HepG2 (cell line): Measurements from ENCODE around the gene CAPN11. TPM values are rescaled to one million over a fixed set of nuclear protein-coding genes. Genes with fewer than 3 reads are reported as not detected.
A peak's percentile ranks its signal among the peaks of the same experiment; 100 is the strongest.

Source experiments
- AGO2 ChIP-seq: fragments of 200-400 bp; formaldehyde crosslinking; optimal IDR thresholded peaks from 2 replicates; pipeline ENCODE3; 2017; ENCODE audit warnings: mild to moderate bottlenecking, low read depth, low read length, moderate library complexity
- ATM ChIP-seq: fragments of 450-650 bp; IDR thresholded peaks from 2 replicates; pipeline ENCODE4 v1.7.1; 2017; ENCODE audit warnings: mild to moderate bottlenecking, borderline replicate concordance
- HDAC6 ChIP-seq: fragments of 200-600 bp; sonication (generic); IDR thresholded peaks from 2 replicates; pipeline ENCODE4 v1.7.0; 2017; ENCODE audit warnings: mild to moderate bottlenecking, antibody characterized with exemption, low read length, low read depth
- HOXA9 ChIP-seq: sonication (generic); formaldehyde crosslinking; IDR thresholded peaks from 2 replicates; pipeline ENCODE4 v1.8.1; 2022; ENCODE audit warnings: missing genetic modification reagents, mild to moderate bottlenecking, moderate library complexity, borderline replicate concordance
- REXO4 ChIP-seq: sonication (generic); formaldehyde crosslinking; IDR thresholded peaks from 2 replicates; pipeline ENCODE4 v1.8.0; 2022; ENCODE audit warnings: missing genetic modification reagents, mild to moderate bottlenecking, borderline replicate concordance
- ZNF180 ChIP-seq: sonication (generic); formaldehyde crosslinking; IDR thresholded peaks from 2 replicates; pipeline ENCODE4 v1.4.0; 2020; ENCODE audit warnings: low read depth, missing genetic modification reagents, borderline replicate concordance
- ZNF44 ChIP-seq: sonication (generic); formaldehyde crosslinking; IDR thresholded peaks from 2 replicates; pipeline ENCODE4 v1.5.1; 2020; ENCODE audit warnings: mild to moderate bottlenecking, missing genetic modification reagents
- ZNF572 ChIP-seq: sonication (generic); formaldehyde crosslinking; IDR thresholded peaks from 2 replicates; pipeline ENCODE4 v1.5.1; 2020; ENCODE audit warnings: mild to moderate bottlenecking, missing genetic modification reagents
- polyA plus RNA-seq, 8 experiments: library from polyadenylated mRNA; depleted of rRNA in 3 of 8; stranded (reverse) in 7 of 8; unstranded in 1 of 8; fragments of >200 nt; fragmentation: Illumina TruSeq in 4 of 8; extraction: Trizol in 4 of 8; gene quantifications; 2 replicates each; pipeline versions ENCODE4 v1.2.1 to v1.2.3, GENCODE V29; 2011 to 2016; ENCODE audit warnings: low read depth in 4 of 8, missing spikeins in 1 of 8, mixed read lengths in 1 of 8; ENCODE audit not compliant: insufficient read depth in 1 of 8
- total RNA-seq, 5 experiments: library from RNA; depleted of rRNA; stranded (reverse); fragments of >200 nt; fragmentation: Illumina TruSeq; extraction: Trizol; gene quantifications; 2 replicates each; pipeline ENCODE4 v1.2.3, GENCODE V29; 2016; ENCODE audit warnings: low read depth in 1 of 5
- TF ChIP-seq, protein P1 (sequence below): sonication (generic); formaldehyde crosslinking; IDR thresholded peaks from 2 replicates; pipeline ENCODE4 v1.8.0; 2022; ENCODE audit warnings: missing genetic modification reagents, mild to moderate bottlenecking, borderline replicate concordance
- TF ChIP-seq, protein P2 (sequence below): sonication (generic); formaldehyde crosslinking; IDR thresholded peaks from 2 replicates; pipeline ENCODE4 v1.8.0; 2022; ENCODE audit warnings: missing genetic modification reagents, mild to moderate bottlenecking, moderate library complexity, borderline replicate concordance
- TF ChIP-seq, protein P3 (sequence below): sonication (generic); formaldehyde crosslinking; conservative IDR thresholded peaks from 2 replicates; pipeline ENCODE4 v1.4.0; 2020; ENCODE audit warnings: missing genetic modification reagents
- TF ChIP-seq, protein P4 (sequence below): sonication (generic); formaldehyde crosslinking; IDR thresholded peaks from 2 replicates; pipeline ENCODE4 v1.5.0; 2020; ENCODE audit warnings: mild to moderate bottlenecking, missing genetic modification reagents, borderline replicate concordance
- TF ChIP-seq, protein P5 (sequence below): sonication (generic); formaldehyde crosslinking; IDR thresholded peaks from 2 replicates; pipeline ENCODE4 v1.5.0; 2020; ENCODE audit warnings: missing genetic modification reagents, mild to moderate bottlenecking, borderline replicate concordance
- TF ChIP-seq, protein P6 (sequence below), 2 experiments: fragments of 450-650 bp in 1 of 2; sonication (generic) in 1 of 2; formaldehyde crosslinking; IDR thresholded peaks; 2 replicates each; pipeline versions ENCODE4 v1.5.0 to v1.8.0; 2020 to 2022; ENCODE audit warnings: mild to moderate bottlenecking in 1 of 2, missing genetic modification reagents in 1 of 2

The CAPN11 gene
- total and polyA plus RNA-seq, 2 of the 13 experiments (the other 11 are each of a cell fraction or from before 2014, with no cell fraction given), result 0.07 to 0.11 TPM

DNA sequence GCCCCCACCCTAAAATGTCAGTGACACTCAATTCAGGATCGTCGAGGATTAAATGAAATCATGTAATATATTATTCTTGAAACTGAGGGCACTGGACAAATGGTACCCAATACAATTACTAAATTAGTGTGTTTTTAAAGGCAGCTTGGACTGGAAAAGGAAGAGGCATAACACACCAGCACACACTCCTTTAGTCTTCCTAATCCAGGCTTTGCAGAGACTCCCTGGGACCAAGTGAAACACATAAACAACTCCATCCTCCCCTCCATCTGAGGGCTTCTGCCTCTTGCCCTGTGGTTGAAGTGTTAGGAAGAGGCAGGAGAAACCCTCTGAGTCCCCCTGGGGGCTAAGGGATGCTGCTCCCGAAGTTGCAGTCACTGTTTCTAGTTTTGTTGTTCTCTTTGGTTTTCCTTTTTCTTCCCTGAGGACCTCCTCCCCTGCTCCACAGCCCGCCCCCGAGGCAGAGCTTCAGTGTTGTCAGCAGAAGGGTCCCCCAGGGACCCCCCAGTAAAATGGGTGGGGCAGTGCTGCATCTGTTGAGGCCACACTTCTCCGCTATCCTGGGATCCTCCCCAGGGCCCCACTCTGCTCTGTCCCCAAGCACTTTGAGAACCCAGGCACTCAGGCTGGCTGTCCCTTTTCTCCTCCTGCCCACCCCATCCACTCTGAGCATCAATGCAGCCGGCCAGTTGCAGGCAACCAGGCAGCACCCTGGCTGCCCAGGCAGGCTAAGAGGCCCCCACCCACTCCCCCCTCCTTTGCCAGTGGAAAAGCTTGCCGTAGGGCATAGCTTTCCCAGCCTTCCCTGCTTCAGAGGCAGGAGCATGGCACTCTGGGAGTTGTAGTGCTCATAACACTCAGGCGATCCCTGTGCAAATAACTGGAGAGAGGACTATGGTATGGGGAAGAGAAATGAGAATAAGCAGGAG, 25.4 kb upstream of the CAPN11 start (continued):
- TF ChIP-seq, protein P1, sequence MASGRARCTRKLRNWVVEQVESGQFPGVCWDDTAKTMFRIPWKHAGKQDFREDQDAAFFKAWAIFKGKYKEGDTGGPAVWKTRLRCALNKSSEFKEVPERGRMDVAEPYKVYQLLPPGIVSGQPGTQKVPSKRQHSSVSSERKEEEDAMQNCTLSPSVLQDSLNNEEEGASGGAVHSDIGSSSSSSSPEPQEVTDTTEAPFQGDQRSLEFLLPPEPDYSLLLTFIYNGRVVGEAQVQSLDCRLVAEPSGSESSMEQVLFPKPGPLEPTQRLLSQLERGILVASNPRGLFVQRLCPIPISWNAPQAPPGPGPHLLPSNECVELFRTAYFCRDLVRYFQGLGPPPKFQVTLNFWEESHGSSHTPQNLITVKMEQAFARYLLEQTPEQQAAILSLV (CRISPR knock-in tag), result no peak
- TF ChIP-seq, protein P2, sequence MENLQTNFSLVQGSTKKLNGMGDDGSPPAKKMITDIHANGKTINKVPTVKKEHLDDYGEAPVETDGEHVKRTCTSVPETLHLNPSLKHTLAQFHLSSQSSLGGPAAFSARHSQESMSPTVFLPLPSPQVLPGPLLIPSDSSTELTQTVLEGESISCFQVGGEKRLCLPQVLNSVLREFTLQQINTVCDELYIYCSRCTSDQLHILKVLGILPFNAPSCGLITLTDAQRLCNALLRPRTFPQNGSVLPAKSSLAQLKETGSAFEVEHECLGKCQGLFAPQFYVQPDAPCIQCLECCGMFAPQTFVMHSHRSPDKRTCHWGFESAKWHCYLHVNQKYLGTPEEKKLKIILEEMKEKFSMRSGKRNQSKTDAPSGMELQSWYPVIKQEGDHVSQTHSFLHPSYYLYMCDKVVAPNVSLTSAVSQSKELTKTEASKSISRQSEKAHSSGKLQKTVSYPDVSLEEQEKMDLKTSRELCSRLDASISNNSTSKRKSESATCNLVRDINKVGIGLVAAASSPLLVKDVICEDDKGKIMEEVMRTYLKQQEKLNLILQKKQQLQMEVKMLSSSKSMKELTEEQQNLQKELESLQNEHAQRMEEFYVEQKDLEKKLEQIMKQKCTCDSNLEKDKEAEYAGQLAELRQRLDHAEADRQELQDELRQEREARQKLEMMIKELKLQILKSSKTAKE (CRISPR knock-in tag), result no peak
- TF ChIP-seq, protein P3, sequence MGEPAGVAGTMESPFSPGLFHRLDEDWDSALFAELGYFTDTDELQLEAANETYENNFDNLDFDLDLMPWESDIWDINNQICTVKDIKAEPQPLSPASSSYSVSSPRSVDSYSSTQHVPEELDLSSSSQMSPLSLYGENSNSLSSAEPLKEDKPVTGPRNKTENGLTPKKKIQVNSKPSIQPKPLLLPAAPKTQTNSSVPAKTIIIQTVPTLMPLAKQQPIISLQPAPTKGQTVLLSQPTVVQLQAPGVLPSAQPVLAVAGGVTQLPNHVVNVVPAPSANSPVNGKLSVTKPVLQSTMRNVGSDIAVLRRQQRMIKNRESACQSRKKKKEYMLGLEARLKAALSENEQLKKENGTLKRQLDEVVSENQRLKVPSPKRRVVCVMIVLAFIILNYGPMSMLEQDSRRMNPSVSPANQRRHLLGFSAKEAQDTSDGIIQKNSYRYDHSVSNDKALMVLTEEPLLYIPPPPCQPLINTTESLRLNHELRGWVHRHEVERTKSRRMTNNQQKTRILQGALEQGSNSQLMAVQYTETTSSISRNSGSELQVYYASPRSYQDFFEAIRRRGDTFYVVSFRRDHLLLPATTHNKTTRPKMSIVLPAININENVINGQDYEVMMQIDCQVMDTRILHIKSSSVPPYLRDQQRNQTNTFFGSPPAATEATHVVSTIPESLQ (CRISPR knock-in tag), result no peak
- TF ChIP-seq, protein P4, sequence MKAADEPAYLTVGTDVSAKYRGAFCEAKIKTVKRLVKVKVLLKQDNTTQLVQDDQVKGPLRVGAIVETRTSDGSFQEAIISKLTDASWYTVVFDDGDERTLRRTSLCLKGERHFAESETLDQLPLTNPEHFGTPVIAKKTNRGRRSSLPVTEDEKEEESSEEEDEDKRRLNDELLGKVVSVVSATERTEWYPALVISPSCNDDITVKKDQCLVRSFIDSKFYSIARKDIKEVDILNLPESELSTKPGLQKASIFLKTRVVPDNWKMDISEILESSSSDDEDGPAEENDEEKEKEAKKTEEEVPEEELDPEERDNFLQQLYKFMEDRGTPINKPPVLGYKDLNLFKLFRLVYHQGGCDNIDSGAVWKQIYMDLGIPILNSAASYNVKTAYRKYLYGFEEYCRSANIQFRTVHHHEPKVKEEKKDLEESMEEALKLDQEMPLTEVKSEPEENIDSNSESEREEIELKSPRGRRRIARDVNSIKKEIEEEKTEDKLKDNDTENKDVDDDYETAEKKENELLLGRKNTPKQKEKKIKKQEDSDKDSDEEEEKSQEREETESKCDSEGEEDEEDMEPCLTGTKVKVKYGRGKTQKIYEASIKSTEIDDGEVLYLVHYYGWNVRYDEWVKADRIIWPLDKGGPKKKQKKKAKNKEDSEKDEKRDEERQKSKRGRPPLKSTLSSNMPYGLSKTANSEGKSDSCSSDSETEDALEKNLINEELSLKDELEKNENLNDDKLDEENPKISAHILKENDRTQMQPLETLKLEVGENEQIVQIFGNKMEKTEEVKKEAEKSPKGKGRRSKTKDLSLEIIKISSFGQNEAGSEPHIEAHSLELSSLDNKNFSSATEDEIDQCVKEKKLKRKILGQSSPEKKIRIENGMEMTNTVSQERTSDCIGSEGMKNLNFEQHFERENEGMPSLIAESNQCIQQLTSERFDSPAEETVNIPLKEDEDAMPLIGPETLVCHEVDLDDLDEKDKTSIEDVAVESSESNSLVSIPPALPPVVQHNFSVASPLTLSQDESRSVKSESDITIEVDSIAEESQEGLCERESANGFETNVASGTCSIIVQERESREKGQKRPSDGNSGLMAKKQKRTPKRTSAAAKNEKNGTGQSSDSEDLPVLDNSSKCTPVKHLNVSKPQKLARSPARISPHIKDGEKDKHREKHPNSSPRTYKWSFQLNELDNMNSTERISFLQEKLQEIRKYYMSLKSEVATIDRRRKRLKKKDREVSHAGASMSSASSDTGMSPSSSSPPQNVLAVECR (CRISPR knock-in tag), result peak; percentile 18; the same call in 1 of the 2 replicates
- no peak for TF ChIP-seq REXO4 (CRISPR knock-in tag)
- TF ChIP-seq AGO2, result no peak
- peak; percentile 71; the same call in 1 of the 2 replicates for TF ChIP-seq ZNF44 (CRISPR knock-in tag)
- TF ChIP-seq, protein P5, sequence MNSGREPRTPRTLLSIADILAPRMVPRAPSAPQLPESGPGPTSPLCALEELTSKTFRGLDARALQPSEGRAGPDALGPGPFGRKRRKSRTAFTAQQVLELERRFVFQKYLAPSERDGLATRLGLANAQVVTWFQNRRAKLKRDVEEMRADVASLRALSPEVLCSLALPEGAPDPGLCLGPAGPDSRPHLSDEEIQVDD (CRISPR knock-in tag), result no peak
- no peak for TF ChIP-seq ZNF180
- TF ChIP-seq, protein P6, sequence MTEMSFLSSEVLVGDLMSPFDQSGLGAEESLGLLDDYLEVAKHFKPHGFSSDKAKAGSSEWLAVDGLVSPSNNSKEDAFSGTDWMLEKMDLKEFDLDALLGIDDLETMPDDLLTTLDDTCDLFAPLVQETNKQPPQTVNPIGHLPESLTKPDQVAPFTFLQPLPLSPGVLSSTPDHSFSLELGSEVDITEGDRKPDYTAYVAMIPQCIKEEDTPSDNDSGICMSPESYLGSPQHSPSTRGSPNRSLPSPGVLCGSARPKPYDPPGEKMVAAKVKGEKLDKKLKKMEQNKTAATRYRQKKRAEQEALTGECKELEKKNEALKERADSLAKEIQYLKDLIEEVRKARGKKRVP (CRISPR knock-in tag; IDR thresholded peaks at IDR 0.05), result no peak
- TF ChIP-seq ATM, result no peak
- no peak for TF ChIP-seq ZNF572 (CRISPR knock-in tag)
- no peak for TF ChIP-seq HOXA9
- TF ChIP-seq HDAC6, result no peak
- TF ChIP-seq, all 625 proteins: peak for 45
